GM19043 (cell line): Measurements from ENCODE around the gene ARGLU1.

ENCODE experiments used
- ATAC-seq: cut with Tn5 transposase; IDR thresholded peaks from one replicate; pipeline ENCODE4 v1.9.1; 2021; ENCODE audit warnings: low read depth; ENCODE audit not compliant: unreplicated experiment

Gene ARGLU1

GRCh38 chr13:106505295-106505694 lies 62.6 kb downstream of the ARGLU1 start:
- no peak for ATAC-seq

- no peak for ATAC-seq
Observed at GRCh38 chr13:106503730-106504453, 64.0 kb downstream of the ARGLU1 start.

DNA sequence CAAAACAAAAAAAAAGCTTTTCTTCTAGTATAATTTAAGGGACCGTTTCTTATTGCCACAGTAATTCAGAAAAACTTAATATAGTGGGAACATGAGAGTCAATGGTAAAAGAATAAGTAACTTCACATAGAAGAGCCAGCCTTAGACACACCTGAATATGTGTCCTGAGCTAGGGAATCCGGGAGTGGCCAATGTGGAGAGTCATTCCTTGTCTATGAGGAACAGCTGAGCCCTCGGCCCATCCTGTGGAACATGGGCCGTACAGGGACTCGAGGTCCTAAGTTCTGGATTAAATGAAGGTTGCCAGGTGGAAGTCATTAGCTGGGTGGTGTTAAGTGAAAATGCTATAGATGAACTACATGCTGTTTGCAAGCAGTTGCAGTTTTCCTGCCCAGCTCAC lies 64.7 kb downstream of the ARGLU1 start:
- no peak for ATAC-seq

DNA sequence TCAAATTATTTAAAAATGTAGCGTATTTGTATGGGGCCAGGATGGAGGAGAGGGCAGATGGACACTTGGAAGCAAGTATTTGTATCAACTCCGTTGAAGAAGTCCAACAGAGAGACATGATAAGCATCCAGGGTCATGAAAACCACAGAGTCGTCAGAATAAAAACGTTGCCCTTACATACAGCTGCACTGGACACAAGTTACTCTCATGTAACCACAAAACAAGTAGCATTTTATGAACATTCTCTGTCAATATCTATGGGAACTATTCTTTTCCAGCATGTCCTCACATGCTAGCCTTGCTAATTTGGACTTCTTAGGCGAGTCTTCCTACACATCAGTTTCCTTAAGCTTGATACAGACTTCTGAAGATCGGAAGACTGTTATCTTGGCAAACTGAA lies 67.5 kb downstream of the ARGLU1 start:
- ATAC-seq: no peak

GRCh38 chr13:106499896-106500295 lies 68.0 kb downstream of the ARGLU1 start:
- peak; percentile 58 for ATAC-seq

GRCh38 chr13:106499113-106499512 lies 68.8 kb downstream of the ARGLU1 start:
- ATAC-seq: no peak

GRCh38 chr13:106498571-106498970 lies 69.4 kb downstream of the ARGLU1 start:
- ATAC-seq: no peak

- ATAC-seq: no peak
Observed at GRCh38 chr13:106498158-106498557, 69.8 kb downstream of the ARGLU1 start.

DNA sequence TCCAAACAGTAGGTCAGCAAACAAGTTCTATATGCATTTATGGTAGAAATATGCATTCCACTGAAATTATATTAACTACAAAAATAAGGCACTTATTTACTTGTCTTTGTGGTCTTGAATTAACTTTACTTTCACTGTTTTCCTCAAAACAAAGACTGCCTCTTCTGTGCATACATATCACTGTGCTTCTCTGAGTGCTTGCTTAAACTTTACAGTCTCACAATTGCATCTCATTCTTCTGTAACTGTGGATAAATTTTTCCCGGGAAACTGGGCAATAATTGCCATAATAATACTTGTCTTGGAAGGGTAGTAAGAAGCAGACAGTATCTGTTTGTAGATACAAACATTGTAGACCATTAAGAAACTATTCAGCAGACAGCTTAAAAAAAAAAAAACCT lies 70.9 kb downstream of the ARGLU1 start:
- ATAC-seq: no peak

- no peak for ATAC-seq
Observed at GRCh38 chr13:106496072-106496997, 71.6 kb downstream of the ARGLU1 start.

- ATAC-seq: no peak
Observed at GRCh38 chr13:106494936-106495335, 73.0 kb downstream of the ARGLU1 start.

- no peak for ATAC-seq
Observed at GRCh38 chr13:106494506-106494905, 73.4 kb downstream of the ARGLU1 start.

DNA sequence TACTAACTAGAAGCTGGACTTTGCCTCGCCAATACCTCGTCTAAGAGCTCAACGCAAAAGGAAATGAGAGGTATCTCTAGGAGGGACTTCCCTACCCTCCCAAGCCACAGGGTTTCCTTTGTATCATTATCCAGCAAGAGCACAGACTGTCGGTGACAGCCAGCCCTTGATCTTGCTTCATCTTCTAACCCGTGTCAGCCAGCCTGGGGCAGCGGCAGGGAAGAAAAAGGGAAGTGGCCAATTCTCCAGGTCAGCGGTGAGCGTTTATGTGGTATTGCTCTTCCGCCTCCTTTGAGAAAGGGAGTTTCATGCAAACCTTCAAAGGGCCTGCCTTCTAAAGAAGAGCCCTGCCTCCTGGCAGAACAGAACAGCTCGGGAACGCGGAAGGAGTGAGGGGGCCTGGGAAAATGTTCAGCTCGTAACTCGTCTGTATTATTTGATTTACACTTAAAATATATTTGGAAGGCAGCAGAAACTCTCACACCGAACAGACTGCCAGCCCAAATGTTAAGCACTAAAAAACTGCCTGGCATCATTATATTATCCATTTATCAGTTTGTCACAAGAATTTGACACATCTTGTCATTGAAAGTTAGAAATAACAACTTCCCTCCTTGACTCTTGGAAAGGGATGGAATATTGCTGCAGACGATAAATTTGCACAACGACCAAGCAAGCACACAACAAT lies 74.3 kb downstream of the ARGLU1 start:
- ATAC-seq: peak; percentile 84

DNA sequence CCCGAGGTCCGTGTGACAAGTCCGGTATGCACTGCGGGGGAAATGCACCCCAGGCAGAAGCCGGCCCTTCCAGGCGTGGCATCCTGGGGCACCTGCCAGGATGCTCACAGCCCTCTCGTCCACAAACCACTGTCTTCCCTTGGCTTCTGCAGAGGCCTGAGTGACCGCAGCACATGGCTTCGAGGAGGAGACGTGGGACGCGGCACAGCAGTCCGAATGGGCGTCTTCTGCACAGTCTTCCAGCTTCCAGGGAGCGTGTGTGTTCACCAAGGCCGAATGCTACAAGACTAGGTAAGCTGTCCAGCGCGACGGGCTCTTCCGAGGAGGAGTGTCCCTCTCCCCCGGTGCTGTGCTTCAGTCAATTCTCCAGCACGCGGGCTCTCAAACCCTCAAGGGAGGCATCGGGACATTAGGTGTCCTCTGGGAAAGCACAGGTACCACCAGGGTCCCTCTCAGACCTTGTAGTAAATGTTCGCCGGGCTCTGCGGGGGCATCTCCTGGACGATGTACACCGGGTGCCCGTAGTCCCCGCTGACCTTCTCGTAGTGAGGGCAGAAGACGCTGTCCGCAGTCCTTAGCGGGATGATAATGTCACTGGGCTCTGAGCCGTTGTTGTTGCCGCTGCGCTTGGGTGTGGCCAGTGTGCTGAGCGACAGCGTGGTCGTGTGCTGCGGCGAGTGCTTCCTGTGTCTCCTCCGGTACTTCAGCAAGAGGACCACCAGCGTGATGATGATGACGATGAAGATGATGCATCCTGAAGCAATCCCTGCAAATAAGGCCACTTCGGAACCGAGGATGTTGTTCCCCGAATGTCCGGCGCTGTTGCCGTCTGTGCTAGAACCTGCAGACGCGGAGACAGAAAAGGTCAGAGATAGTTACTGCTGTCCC lies 75.1 kb downstream of the ARGLU1 start:
- no peak for ATAC-seq

GRCh38 chr13:106491928-106492587 lies 75.9 kb downstream of the ARGLU1 start:
- ATAC-seq: no peak
